LNCaP clone FGC (cell line): ENCODE measurements around the gene PARVB.

Experiments used
- DNase-seq: peaks from one replicate; pipeline ENCODE4 v3.0.0-alpha.2; 2011; ENCODE audit warnings: low read depth
- H3K4me3 ChIP-seq: 2 replicates; pipeline ENCODE4 v1.5.1; 2011; ENCODE audit warnings: mild to moderate bottlenecking, low read depth, low read length, control low read depth
- CTCF ChIP-seq: IDR thresholded peaks from 2 replicates; pipeline ENCODE4 v1.5.1; 2012; ENCODE audit warnings: mild to moderate bottlenecking; ENCODE audit not compliant: control insufficient read depth, insufficient read depth; ENCODE audit errors: extremely low read depth

The PARVB gene

GRCh38 chr22:44179196-44179988, 155.3 kb downstream of the PARVB start:
- peak; percentile 21 for DNase-seq
- no peak for TF ChIP-seq CTCF
- H3K4me3 ChIP-seq = no peak overlapping the region

GRCh38 chr22:44179989-44180705, 156.0 kb downstream of the PARVB start:
- no peak overlapping the region for H3K4me3 ChIP-seq
- TF ChIP-seq CTCF = no peak
- no peak for DNase-seq

- no peak within 1 kb of the TSS for H3K4me3 ChIP-seq
- peak; percentile 2 for DNase-seq
- no peak for TF ChIP-seq CTCF
Observed at GRCh38 chr22:44180706-44181032, 156.6 kb downstream of the PARVB start, which contains the start of gene PARVG. Gene PARVG (plus strand): TSS chr22:44180925. CDS start chr22:44183330, 2,405 bp downstream.

- no peak for TF ChIP-seq CTCF
- no peak for DNase-seq
- H3K4me3 ChIP-seq = no peak overlapping the region
Observed at GRCh38 chr22:44181033-44181911, 157.2 kb downstream of the PARVB start.

- TF ChIP-seq CTCF = no peak
- no peak for DNase-seq
- no peak overlapping the region for H3K4me3 ChIP-seq
Observed at GRCh38 chr22:44181912-44182587, 157.9 kb downstream of the PARVB start.

GRCh38 chr22:44182588-44183286, 158.6 kb downstream of the PARVB start:
- no peak overlapping the region for H3K4me3 ChIP-seq
- no peak for TF ChIP-seq CTCF
- DNase-seq = no peak
